Bone marrow (tissue), 2 donors: ENCODE results near the gene ADCY2.

Experiments
- DNase-seq, 2 donors: peaks; one replicate each; lab custom pipeline; 2025; lab: John Stamatoyannopoulos, UW

ADCY2 gene

GRCh38 chr5:7395947-7396712, at the start of gene ADCY2:
Gene ADCY2 (plus strand): TSS chr5:7396138. CDS start chr5:7396297, 159 bp downstream.
- DNase-seq = no peak

GRCh38 chr5:7347377-7347776, 48.6 kb upstream of the ADCY2 start:
- no peak for DNase-seq

- DNase-seq = no peak
Observed at GRCh38 chr5:7348168-7348854, 47.6 kb upstream of the ADCY2 start.

GRCh38 chr5:7361593-7361992, 34.3 kb upstream of the ADCY2 start:
- no peak for DNase-seq

GRCh38 chr5:7363067-7363677, 32.8 kb upstream of the ADCY2 start:
- DNase-seq = no peak

GRCh38 chr5:7364226-7364875, 31.6 kb upstream of the ADCY2 start:
- DNase-seq = no peak

GRCh38 chr5:7367780-7368179, 28.2 kb upstream of the ADCY2 start:
- no peak for DNase-seq

- DNase-seq = no peak
Observed at GRCh38 chr5:7372399-7372798, 23.5 kb upstream of the ADCY2 start.

GRCh38 chr5:7374186-7374585, 21.8 kb upstream of the ADCY2 start:
- DNase-seq = no peak

GRCh38 chr5:7375457-7375856, 20.5 kb upstream of the ADCY2 start:
- DNase-seq = no peak

- no peak for DNase-seq
Observed at GRCh38 chr5:7376871-7377270, 19.1 kb upstream of the ADCY2 start.

GRCh38 chr5:7377761-7378160, 18.2 kb upstream of the ADCY2 start:
- no peak for DNase-seq

- no peak for DNase-seq
Observed at GRCh38 chr5:7382588-7382987, 13.3 kb upstream of the ADCY2 start.

- DNase-seq = no peak
Observed at GRCh38 chr5:7385681-7386080, 10.3 kb upstream of the ADCY2 start.

- no peak for DNase-seq
Observed at GRCh38 chr5:7388553-7388952, 7.4 kb upstream of the ADCY2 start.

- no peak for DNase-seq
Observed at GRCh38 chr5:7391215-7391614, 4.7 kb upstream of the ADCY2 start.

GRCh38 chr5:7391814-7392692, 3.9 kb upstream of the ADCY2 start:
- DNase-seq = no peak

GRCh38 chr5:7392693-7393024, 3.3 kb upstream of the ADCY2 start:
- DNase-seq = no peak

- no peak for DNase-seq
Observed at GRCh38 chr5:7393921-7394799, 1.8 kb upstream of the ADCY2 start.

GRCh38 chr5:7394889-7395431, 978 bp upstream of the ADCY2 start:
- no peak for DNase-seq
